ENCODE data around the gene CLHC1. TPM values are rescaled to one million over a fixed set of nuclear protein-coding genes. Genes with fewer than 3 reads are reported as not detected.
"Not testable (repeated sequence)": the region's sequence is repeated elsewhere in the genome, so short reads cannot be mapped to it uniquely, and the experiment has no call there.

CLHC1 gene
- total RNA-seq, 1 donor from 2014 or later = 6.8 TPM

DNA sequence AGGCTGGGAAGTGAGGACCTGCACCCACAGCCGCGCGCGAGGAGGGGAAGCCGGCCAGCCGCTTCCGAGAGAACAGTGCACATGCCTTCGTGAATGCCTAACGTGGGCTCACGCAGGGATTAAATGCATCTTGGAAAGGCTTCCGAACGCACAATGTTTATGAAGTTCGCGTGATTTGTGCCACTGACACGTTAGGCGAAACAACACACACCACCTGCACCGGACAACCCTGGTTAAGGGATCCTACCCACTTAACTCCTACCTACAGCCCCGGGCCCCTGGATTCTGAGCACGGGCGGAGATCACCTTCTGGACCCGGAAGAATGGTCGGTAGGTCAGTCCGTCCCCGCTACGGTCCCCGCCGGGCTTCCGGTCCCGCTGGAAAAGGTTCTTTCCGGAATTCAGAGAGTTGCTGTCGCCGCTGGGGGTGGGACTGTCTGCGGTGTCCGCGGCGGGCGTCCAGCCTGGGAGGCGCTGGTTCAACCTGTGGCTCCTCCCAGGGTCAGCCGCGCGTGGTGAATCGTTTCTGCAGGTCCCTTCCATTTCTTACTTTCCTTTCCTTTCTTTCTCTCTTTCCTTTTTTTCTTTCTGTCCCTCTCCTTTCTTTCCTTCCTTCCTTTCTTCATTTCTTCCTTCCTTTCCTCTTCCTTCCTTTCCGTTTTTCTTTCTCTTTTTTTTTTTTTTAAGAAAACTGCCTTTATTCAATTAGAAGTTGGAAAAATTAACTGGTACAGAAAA is 37.0 kb upstream of the CLHC1 start, which contains the start of gene MTIF2:
Gene MTIF2 (minus strand): TSS at position 325 of the 738 bp plus-strand sequence. CDS start 5,373 bp downstream, outside the sequence.
- peak; percentile 80 for DNase-seq (ENCODE audit: low read depth)
- TF ChIP-seq, protein P1, sequence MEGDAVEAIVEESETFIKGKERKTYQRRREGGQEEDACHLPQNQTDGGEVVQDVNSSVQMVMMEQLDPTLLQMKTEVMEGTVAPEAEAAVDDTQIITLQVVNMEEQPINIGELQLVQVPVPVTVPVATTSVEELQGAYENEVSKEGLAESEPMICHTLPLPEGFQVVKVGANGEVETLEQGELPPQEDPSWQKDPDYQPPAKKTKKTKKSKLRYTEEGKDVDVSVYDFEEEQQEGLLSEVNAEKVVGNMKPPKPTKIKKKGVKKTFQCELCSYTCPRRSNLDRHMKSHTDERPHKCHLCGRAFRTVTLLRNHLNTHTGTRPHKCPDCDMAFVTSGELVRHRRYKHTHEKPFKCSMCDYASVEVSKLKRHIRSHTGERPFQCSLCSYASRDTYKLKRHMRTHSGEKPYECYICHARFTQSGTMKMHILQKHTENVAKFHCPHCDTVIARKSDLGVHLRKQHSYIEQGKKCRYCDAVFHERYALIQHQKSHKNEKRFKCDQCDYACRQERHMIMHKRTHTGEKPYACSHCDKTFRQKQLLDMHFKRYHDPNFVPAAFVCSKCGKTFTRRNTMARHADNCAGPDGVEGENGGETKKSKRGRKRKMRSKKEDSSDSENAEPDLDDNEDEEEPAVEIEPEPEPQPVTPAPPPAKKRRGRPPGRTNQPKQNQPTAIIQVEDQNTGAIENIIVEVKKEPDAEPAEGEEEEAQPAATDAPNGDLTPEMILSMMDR (IDR thresholded peaks at IDR 0.05; ENCODE audit: insufficient read depth, low read length, severe bottlenecking) = peak; percentile 17
- H3K27me3 ChIP-seq (ENCODE audit: control insufficient read depth, insufficient read depth, low read length) = no peaks in the 10 kb centered on the region
- H3K36me3 ChIP-seq (ENCODE audit: control insufficient read depth, insufficient read depth, low read length) = peaks cover 5% of the 10 kb centered on the region
- peak within 1 kb of the TSS; percentile 81 for H3K4me3 ChIP-seq (ENCODE audit: low read depth, low read length)
- no peak for FAIRE-seq

DNA sequence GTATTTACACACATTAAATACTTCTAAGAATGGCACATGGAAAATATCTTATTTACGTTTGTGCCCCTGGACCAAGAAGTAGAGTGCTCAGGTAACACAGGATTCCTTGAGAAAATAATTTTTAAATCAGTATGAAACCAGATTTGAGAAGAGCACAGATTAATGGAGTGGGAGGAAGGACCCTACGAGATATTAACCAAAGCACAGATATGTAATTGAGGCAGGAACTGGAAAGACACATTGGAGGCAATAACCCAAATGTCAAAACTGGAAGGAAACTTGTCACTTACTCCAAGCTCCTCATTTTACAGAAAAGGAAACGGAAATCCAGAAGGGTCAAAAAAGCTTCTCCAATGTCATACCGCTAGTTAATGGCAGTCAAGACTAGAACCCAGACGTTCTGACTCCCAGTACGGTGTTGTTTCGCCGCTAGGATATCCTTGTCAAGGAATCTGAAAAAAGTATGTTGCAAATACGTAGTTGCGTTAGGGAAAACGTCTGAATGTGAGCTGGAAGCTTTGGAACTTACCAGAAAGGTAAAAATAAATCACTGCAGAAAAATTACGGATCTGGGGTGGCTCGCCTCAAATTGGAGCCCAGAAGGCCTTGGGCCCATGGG is 36.3 kb upstream of the CLHC1 start:
- TF ChIP-seq, protein P1 (IDR thresholded peaks at IDR 0.05; ENCODE audit: insufficient read depth, low read length, severe bottlenecking) = no peak
- peak; percentile 15 for DNase-seq (ENCODE audit: low read depth)
- no peak for FAIRE-seq
- peak overlapping the region; percentile 81 for H3K4me3 ChIP-seq (ENCODE audit: low read depth, low read length)
- no peaks in the 10 kb centered on the region for H3K27me3 ChIP-seq (ENCODE audit: control insufficient read depth, insufficient read depth, low read length)
- H3K36me3 ChIP-seq (ENCODE audit: control insufficient read depth, insufficient read depth, low read length) = peaks cover 6% of the 10 kb centered on the region

DNA sequence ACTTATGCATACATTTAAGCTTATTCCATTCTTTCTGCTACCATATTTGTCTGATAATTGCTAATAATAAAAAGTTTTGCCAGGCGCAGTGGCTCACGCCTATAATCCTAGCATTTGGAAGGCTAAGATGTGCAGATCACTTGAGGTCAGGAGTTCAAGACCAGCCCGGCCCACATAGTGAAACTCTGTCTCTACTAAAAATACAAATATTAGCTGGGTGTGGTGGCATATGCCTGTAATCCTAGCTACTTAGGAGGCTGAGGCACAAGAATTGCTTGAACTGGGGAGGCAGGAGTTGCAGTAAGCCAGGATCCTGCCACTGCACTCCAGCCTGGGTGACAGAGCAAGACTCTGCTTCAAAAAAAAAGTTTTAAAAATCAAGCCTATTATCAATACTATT is 27.5 kb upstream of the CLHC1 start:
- H3K36me3 ChIP-seq (ENCODE audit: control insufficient read depth, insufficient read depth, low read length); DNase-seq (ENCODE audit: low read depth); H3K4me3 ChIP-seq (ENCODE audit: low read depth, low read length); FAIRE-seq; H3K27me3 ChIP-seq (ENCODE audit: control insufficient read depth, insufficient read depth, low read length): not testable (repeated sequence)

DNA sequence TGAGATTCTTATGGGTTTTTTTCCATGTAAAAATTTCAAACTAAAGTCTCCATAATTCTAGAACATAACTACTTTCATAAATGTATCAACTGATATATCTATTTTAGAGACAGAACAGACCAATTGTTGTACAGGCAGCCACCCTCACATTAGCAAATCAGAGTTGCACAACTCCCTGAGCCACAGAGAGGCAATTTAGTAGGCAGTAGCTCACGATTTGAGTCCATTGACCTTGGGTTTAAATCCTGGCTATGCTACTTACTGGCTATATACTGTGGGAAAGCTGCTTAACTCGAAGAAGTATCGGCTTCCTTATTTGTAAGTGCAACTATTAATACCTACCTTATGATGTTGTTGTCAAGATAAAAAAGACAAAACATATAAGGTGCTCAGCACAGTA is 20.7 kb upstream of the CLHC1 start:
- Histone ChIP-seq H3K27me3 (ENCODE audit: control insufficient read depth, insufficient read depth, low read length) (no peaks in the 10 kb centered on the region), H3K36me3 (ENCODE audit: control insufficient read depth, insufficient read depth, low read length) (peaks cover 9% of the 10 kb centered on the region), H3K4me3 (ENCODE audit: low read depth, low read length) (no peak overlapping the region)
- TF ChIP-seq, protein P1 (IDR thresholded peaks at IDR 0.05; ENCODE audit: insufficient read depth, low read length, severe bottlenecking) = no peak
- DNase-seq (ENCODE audit: low read depth) (no peak), FAIRE-seq (no peak)

DNA sequence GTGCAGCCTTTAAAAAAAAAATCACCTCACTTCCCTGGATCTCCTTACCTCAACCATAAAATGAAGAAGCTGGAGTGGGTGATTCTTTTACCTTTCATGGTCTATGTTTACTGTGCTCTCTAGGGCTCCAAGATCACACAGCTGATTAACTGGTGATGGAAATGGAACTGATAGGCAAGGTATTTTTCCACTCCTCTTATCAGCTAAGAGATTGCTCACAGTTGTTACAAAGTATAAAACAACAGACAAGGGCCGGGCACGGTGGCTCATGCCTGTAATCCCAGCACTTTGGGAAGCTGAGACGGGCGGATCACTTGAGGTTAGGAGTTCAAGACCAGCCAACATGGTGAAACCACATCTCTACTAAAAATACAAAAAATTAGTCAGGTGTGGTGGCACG is 14.9 kb upstream of the CLHC1 start:
- H3K27me3 ChIP-seq (ENCODE audit: control insufficient read depth, insufficient read depth, low read length) = no peaks in the 10 kb centered on the region
- TF ChIP-seq, protein P1 (IDR thresholded peaks at IDR 0.05; ENCODE audit: insufficient read depth, low read length, severe bottlenecking) = no peak
- H3K36me3 ChIP-seq (ENCODE audit: control insufficient read depth, insufficient read depth, low read length) = peaks cover 7% of the 10 kb centered on the region
- FAIRE-seq (no peak), DNase-seq (ENCODE audit: low read depth) (no peak)
- no peak overlapping the region for H3K4me3 ChIP-seq (ENCODE audit: low read depth, low read length)

DNA sequence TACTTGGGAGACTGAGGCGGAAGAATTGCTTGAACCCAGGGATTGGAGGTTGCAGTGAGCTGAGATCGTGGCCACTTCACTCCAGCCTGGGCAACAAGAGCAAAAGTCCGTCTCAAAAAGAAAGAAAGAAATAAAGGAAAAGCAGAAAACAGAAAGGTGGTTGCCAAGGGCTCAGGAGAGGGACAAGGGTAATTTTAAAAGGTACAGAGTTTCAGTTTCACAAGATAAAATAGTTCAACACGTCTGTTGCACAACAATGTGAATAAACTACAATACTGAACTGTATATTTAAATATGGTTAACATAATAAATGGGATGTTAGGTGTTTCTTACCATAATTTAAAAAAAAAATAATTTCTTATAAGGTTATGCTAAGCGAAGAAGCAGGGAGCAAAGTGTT is 13.3 kb upstream of the CLHC1 start:
- no peaks in the 10 kb centered on the region for H3K27me3 ChIP-seq (ENCODE audit: control insufficient read depth, insufficient read depth, low read length)
- FAIRE-seq (no peak), DNase-seq (ENCODE audit: low read depth) (no peak)
- TF ChIP-seq, protein P1 (IDR thresholded peaks at IDR 0.05; ENCODE audit: insufficient read depth, low read length, severe bottlenecking) = no peak
- H3K4me3 ChIP-seq (ENCODE audit: low read depth, low read length) = no peak overlapping the region
- H3K36me3 ChIP-seq (ENCODE audit: control insufficient read depth, insufficient read depth, low read length) = peaks cover 9% of the 10 kb centered on the region
